GM18909 (cell line): ENCODE results near the gene FAM136A.
A peak's percentile ranks its signal among the peaks of the same experiment; 100 is the strongest.
"Not testable (repeated sequence)": the region's sequence is repeated elsewhere in the genome, so short reads cannot be mapped to it uniquely, and the experiment has no call there.

ENCODE experiments used
- ATAC-seq: cut with Tn5 transposase; IDR thresholded peaks from one replicate; pipeline ENCODE4 v1.9.1; 2021; ENCODE audit warnings: mild to moderate bottlenecking; ENCODE audit not compliant: unreplicated experiment, poor library complexity

Gene FAM136A

GRCh38 chr2:70300771-70301343 lies 1.0 kb downstream of the FAM136A start:
- no peak for ATAC-seq

- ATAC-seq, result not testable (repeated sequence)
Observed at GRCh38 chr2:70297828-70298227, 4.0 kb downstream of the FAM136A start.

GRCh38 chr2:70283500-70284191 lies 18.2 kb downstream of the FAM136A start:
- no peak for ATAC-seq

GRCh38 chr2:70282439-70282838 lies 19.4 kb downstream of the FAM136A start:
- ATAC-seq, result no peak

- ATAC-seq, result no peak
Observed at GRCh38 chr2:70280242-70280798, 21.5 kb downstream of the FAM136A start.

GRCh38 chr2:70270323-70270722 lies 31.5 kb downstream of the FAM136A start:
- no peak for ATAC-seq

- ATAC-seq, result not testable (repeated sequence)
Observed at GRCh38 chr2:70269422-70270302, 32.2 kb downstream of the FAM136A start.

GRCh38 chr2:70266925-70267324 lies 34.9 kb downstream of the FAM136A start:
- not testable (repeated sequence) for ATAC-seq

- no peak for ATAC-seq
Observed at GRCh38 chr2:70261501-70261900, 40.4 kb downstream of the FAM136A start.

- no peak for ATAC-seq
Observed at GRCh38 chr2:70258532-70258875, 43.4 kb downstream of the FAM136A start.

- ATAC-seq, result no peak
Observed at GRCh38 chr2:70255637-70256314, 46.1 kb downstream of the FAM136A start.

- ATAC-seq, result no peak
Observed at GRCh38 chr2:70250434-70250833, 51.4 kb downstream of the FAM136A start.

- peak; percentile 97 for ATAC-seq
Observed at GRCh38 chr2:70248181-70248847, 53.6 kb downstream of the FAM136A start, which contains the start of gene TIA1. TIA1 (minus strand) TSS chr2:70248628; CDS start chr2:70248430, 198 bp downstream.

GRCh38 chr2:70247364-70248180 lies 54.3 kb downstream of the FAM136A start:
- ATAC-seq, result no peak
